Heart right ventricle (tissue), 16 donors: Measurements from ENCODE around the gene FBXL22. TPM values are rescaled to one million over a fixed set of nuclear protein-coding genes. Genes with fewer than 3 reads are reported as not detected.
A peak's percentile ranks its signal among the peaks of the same experiment; 100 is the strongest.

Source experiments
- ATAC-seq, 8 donors: fragments of 200-7000 bp; cut with Tn5 transposase; one replicate each; pipeline ENCODE4 v1.9.1; 2020; ENCODE audit warnings: mild to moderate bottlenecking in 8 of 8, moderate library complexity in 8 of 8, moderate number of reproducible peaks in 1 of 8
- DNase-seq, 2 donors: peaks; one replicate each; pipeline ENCODE4 v3.0.0-alpha.2; 2020
- H3K27ac ChIP-seq, 10 donors: fragments of 200-600 bp; sonication (generic) in 2 of 10; one replicate each; pipeline versions ENCODE4 v1.5.0 to v1.8.0; 2020 to 2022; ENCODE audit warnings: mild to moderate bottlenecking in 3 of 10
- H3K27me3 ChIP-seq, 7 donors: fragments of 200-600 bp; one replicate each; pipeline ENCODE4 v1.8.0; 2021 to 2022; ENCODE audit warnings: mild to moderate bottlenecking in 2 of 7
- H3K36me3 ChIP-seq, 9 donors: fragments of 200-600 bp; sonication (generic) in 1 of 9; one replicate each; pipeline versions ENCODE4 v1.5.0 to v1.8.0; 2020 to 2022; ENCODE audit warnings: mild to moderate bottlenecking in 2 of 9
- H3K4me1 ChIP-seq, 9 donors: fragments of 200-600 bp; sonication (generic) in 1 of 9; one replicate each; pipeline versions ENCODE4 v1.5.0 to v1.8.0; 2020 to 2022; ENCODE audit warnings: mild to moderate bottlenecking in 4 of 9
- H3K4me3 ChIP-seq, 10 donors: fragments of 200-600 bp; sonication (generic) in 2 of 10; one replicate each; pipeline versions ENCODE4 v1.5.0 to v1.8.0; 2020 to 2022; ENCODE audit warnings: mild to moderate bottlenecking in 7 of 10, moderate library complexity in 2 of 10
- H3K9me3 ChIP-seq, 11 donors: fragments of 200-600 bp in 10 of 11; sonication (generic) in 2 of 11; one replicate each; pipeline versions ENCODE4 v1.5.0 to v1.8.0; 2013 to 2022; ENCODE audit warnings: mild to moderate bottlenecking in 2 of 11, control low read depth in 1 of 11, moderate library complexity in 1 of 11
- CTCF ChIP-seq, 9 donors: fragments of 200-600 bp; sonication (generic) in 2 of 9; IDR thresholded peaks; one replicate each; pipeline versions ENCODE4 v1.5.0 to v1.8.0; 2021 to 2022; ENCODE audit warnings: antibody characterized with exemption in 9 of 9, mild to moderate bottlenecking in 5 of 9, moderate library complexity in 1 of 9
- WGBS, 2 donors: extraction: QIAGEN DNeasy Blood & Tissue Kit; methylation state at CpG; one replicate each; pipeline ENCODE4 v1.1.7; 2013; ENCODE audit warnings: inconsistent platforms in 1 of 2; 5-methylcytosine and 5-hydroxymethylcytosine counted together
- intact Hi-C, 10 donors: fragments of 100-400 bp; cut with DNase I; formaldehyde crosslinking; loops; one replicate each; pipeline versions ENCODE4 v1.11.1 to v1.14.2; 2022
- long read RNA-seq, 3 donors: library from polyadenylated mRNA; unstranded; transcript quantifications; one replicate each; pipeline ENCODE4 v2.0.0, GENCODE V29; 2020 to 2021
- polyA plus RNA-seq, 2 donors: library from polyadenylated mRNA; stranded (reverse); fragments of 200-250 nt; gene quantifications; one replicate each; pipeline ENCODE4 v1.2.3, GENCODE V29; 2013
- total RNA-seq, 10 donors: library from RNA; stranded (reverse); fragmentation: NEBNext Ultra II Directional in 3 of 10; extraction: Animal tissue kit (Norgen Biotek cat#: 25700) in 3 of 10; gene quantifications; one replicate each; pipeline versions ENCODE4 v1.2.1 to v1.2.4, GENCODE V29; 2021 to 2023
- donor health status: Arrhythmogenic right ventricular cardiomyopathy.
- donor health status: ischemic (EF 13 %, LVEDD 7.1; RV severe dilation, severe dysfunction).
- donor health status: healthy with polysubstance abuse.
- donor health status: DM: no; HTN: yes; CAD: no.
- donor health status: DM: no; HTN: no; CAD: no.
- donor health status: ischemic (EF 25% LVEDD 6.9; RV normal size, moderate dysfunction).
- donor health status: ischemic (EF 25% LVEDD 5.7; RV mildly dilated, moderate dysfunction).
- donor health status: healthy.
- donor health status: DM: yes; HTN: yes; CAD: no.
- donor health status: Ischemic cardiomyopathy.
- donor health status: ischemic (EF 35%, LVEDD 5.7; RV mildly dilated, moderate dysfunction).
- donor health status: nonischemic (EF 11% LVEDD 7.7; RV severe dilation, severe dysfunction).
- donor health status: DM: yes; HTN: yes; CAD: no.
- donor health status: PGD.
- donor health status: ischemic (EF 29% LVEDD 5.4; RV normal size, mild dysfunction).
- donor health status: nonischemic (EF 23%, LVEDD 6.1; RV moderate dilation, normal function).

FBXL22 gene
- total RNA-seq (10 to 100 TPM; 10.9 to 37.7 (median 23.5) TPM), polyA plus RNA-seq (10 to 100 TPM in 1 of 2 donors, 1 to 10 TPM in 1; 2.5 to 38.3 TPM)
- long read RNA-seq, donor 1, transcript FBXL22-204 (2 exons, 729 nt), result major isoform, 5 of 20 reads
- long read RNA-seq, donor 1, partial matches to known transcripts, result 0 of 20 reads
- long read RNA-seq, donor 1, other reads (novel, unspliced or antisense), result 14 of 20 reads
- long read RNA-seq, donor 2, transcript FBXL22-204 (2 exons, 729 nt), result major isoform, 17 of 34 reads
- long read RNA-seq, donor 2, partial matches to known transcripts, result 1 of 34 reads
- long read RNA-seq, donor 2, other reads (novel, unspliced or antisense), result 14 of 34 reads
- long read RNA-seq, donor 3, partial matches to known transcripts, result 0 of 2 reads
- long read RNA-seq, donor 3, other reads (novel, unspliced or antisense), result 0 of 2 reads

GRCh38 chr15:63597038-63597790 is at the start of gene FBXL22:
FBXL22 (plus strand) TSS chr15:63597387; CDS start chr15:63597393, 6 bp downstream.
- intact Hi-C loops, result loop anchor here (5.0 to 10.0 kb wide), 5 partner anchors 90 to 130 kb away; partner anchors contain the start of gene USP3 (in 3 of the 10)
- peaks cover 16 to 76% (median 63%) of the 10 kb centered on the region in 9 donors for H3K4me1 ChIP-seq
- peak within 1 kb of the TSS; percentile 66 to 95 (median 89) for H3K27ac ChIP-seq
- no peak for TF ChIP-seq CTCF (IDR thresholded peaks at IDR 0.05)
- ATAC-seq (peak; percentile 12 to 72 (median 44)), DNase-seq (peak; percentile 35 to 60)
- peak within 1 kb of the TSS; percentile 27 to 74 (median 68) for H3K4me3 ChIP-seq
- no peaks in the 10 kb centered on the region for H3K27me3 ChIP-seq
- WGBS, 2 donors, result 30 to 42% methylated on average over 23 of the region's 23 CpGs
- peaks cover 0 to 27% (median 11%) of the 10 kb centered on the region in 9 donors for H3K36me3 ChIP-seq
- H3K9me3 ChIP-seq, result no peaks in the 10 kb centered on the region

- H3K27ac ChIP-seq, result no peak overlapping the region
These were observed 45.8 kb upstream of the FBXL22 start for GRCh38 chr15:63551400-63551799.

GRCh38 chr15:63553388-63553791 is 43.8 kb upstream of the FBXL22 start:
- WGBS, 2 donors, result 9% methylated on average over 3 of the region's 3 CpGs
- peak overlapping the region in 5 of 10 donors; percentile 6 to 21 (median 15) for H3K4me3 ChIP-seq
- H3K9me3 ChIP-seq, result no peaks in the 10 kb centered on the region
- TF ChIP-seq CTCF (IDR thresholded peaks at IDR 0.05), result no peak
- peaks cover 0 to 44% (median 13%) of the 10 kb centered on the region in 9 donors for H3K36me3 ChIP-seq
- H3K27ac ChIP-seq, result peak overlapping the region in 5 of 10 donors; percentile 19 to 65 (median 37)
- H3K27me3 ChIP-seq, result no peaks in the 10 kb centered on the region
- DNase-seq (peak in 1 of 2 donors; percentile 38), ATAC-seq (peak in 7 of 8 donors; percentile 81 to 87 (median 86))
- intact Hi-C loops, result loop anchor here in 2 of 10 donors (5.0 to 10.0 kb wide), 2 partner anchors 46 to 49 kb away; partner anchors contain the start of gene USP3 (in 1 of the 2)
- peaks cover 0 to 39% (median 23%) of the 10 kb centered on the region in 9 donors for H3K4me1 ChIP-seq

More at GRCh38 chr15:63551400-63551799, 45.8 kb upstream of the FBXL22 start:
- TF ChIP-seq CTCF (IDR thresholded peaks at IDR 0.05), result no peak
- Histone ChIP-seq H3K27me3 (no peaks in the 10 kb centered on the region), H3K9me3 (no peaks in the 10 kb centered on the region), H3K4me1 (peaks cover 0 to 39% (median 22%) of the 10 kb centered on the region in 9 donors), H3K4me3 (no peak overlapping the region), H3K36me3 (peaks cover 0 to 28% (median 4%) of the 10 kb centered on the region in 9 donors)
- WGBS, 2 donors, result 74 to 83% methylated on average over 1 of the region's 1 CpG
- DNase-seq (no peak), ATAC-seq (no peak)
- intact Hi-C loops, result loop anchor here in 2 of 10 donors (5.0 to 10.0 kb wide), 2 partner anchors 44 to 47 kb away; partner anchors contain the start of gene USP3 (in 1 of the 2)
